HG03025 (cell line): Measurements from ENCODE around the gene SEZ6L2.

Source experiments
- ATAC-seq: cut with Tn5 transposase; IDR thresholded peaks from one replicate; pipeline ENCODE4 v1.9.1; 2021; ENCODE audit warnings: mild to moderate bottlenecking, moderate library complexity; ENCODE audit not compliant: unreplicated experiment, low FRiP score

SEZ6L2 gene

GRCh38 chr16:29830774-29831173 is 68.6 kb downstream of the SEZ6L2 start:
- no peak for ATAC-seq

- no peak for ATAC-seq
Observed at GRCh38 chr16:29826342-29826695, 73.0 kb downstream of the SEZ6L2 start.

GRCh38 chr16:29825145-29826044 is 74.0 kb downstream of the SEZ6L2 start:
- ATAC-seq, result no peak

GRCh38 chr16:29824589-29825144 is 74.7 kb downstream of the SEZ6L2 start:
- ATAC-seq, result no peak

GRCh38 chr16:29821643-29822115 is 77.7 kb downstream of the SEZ6L2 start:
- ATAC-seq, result no peak
